Adrenal gland (tissue), 12 donors: ENCODE measurements around the gene PTPA. TPM values are rescaled to one million over a fixed set of nuclear protein-coding genes. Genes with fewer than 3 reads are reported as not detected.

Source experiments
- DNase-seq, 7 donors: peaks; one replicate each; pipeline ENCODE4 v3.0.0-alpha.2; 2019 to 2020
- H3K27ac ChIP-seq, 5 donors: fragments of 200-600 bp; sonication (generic) in 4 of 5; 1 replicate in 3 of 5; 2 replicates in 2 of 5; pipeline versions ENCODE4 v1.5.1 to v1.8.0; 2016 to 2020; ENCODE audit warnings: mild to moderate bottlenecking in 1 of 5
- H3K27me3 ChIP-seq: fragments of 200-600 bp; 2 replicates; pipeline ENCODE4 v1.8.0; 2021
- H3K36me3 ChIP-seq, 2 donors: fragments of 200-600 bp; replicated peaks in 1 of 2; 1 replicate in 1 of 2; 2 replicates in 1 of 2; pipeline versions ENCODE4 v1.5.1 to v1.8.0; 2018 to 2022
- H3K4me1 ChIP-seq, 2 donors: fragments of 200-600 bp; replicated peaks in 1 of 2; 1 replicate in 1 of 2; 2 replicates in 1 of 2; pipeline versions ENCODE4 v1.5.1 to v1.8.0; 2018 to 2021
- H3K4me3 ChIP-seq, 4 donors: fragments of 200-600 bp; sonication (generic) in 3 of 4; one replicate each; pipeline ENCODE4 v1.5.1; 2016 to 2018
- H3K9me3 ChIP-seq, 3 donors: fragments of 200-600 bp; sonication (generic) in 1 of 3; replicated peaks in 1 of 3; 1 replicate in 2 of 3; 2 replicates in 1 of 3; pipeline versions ENCODE4 v1.5.1 to v1.8.0; 2016 to 2021
- POLR2A ChIP-seq, 2 donors: fragments of 450-650 bp; IDR thresholded peaks; one replicate each; pipeline ENCODE4 v1.6.1; 2017; ENCODE audit warnings: antibody characterized with exemption in 2 of 2, mild to moderate bottlenecking in 2 of 2, moderate library complexity in 1 of 2
- WGBS, 4 donors: extraction: QIAGEN DNeasy Blood & Tissue Kit in 2 of 4; methylation state at CpG; one replicate each; pipeline versions ENCODE4 v1.1.5 to v1.1.7; 2013 to 2017; 5-methylcytosine and 5-hydroxymethylcytosine counted together
- intact Hi-C, 2 donors: fragments of 100-400 bp; cut with DNase I; formaldehyde crosslinking; loops; one replicate each; pipeline versions ENCODE4 v1.14.1 to v1.15.0; 2022 to 2023
- polyA plus RNA-seq, 3 donors: library from polyadenylated mRNA; stranded (reverse); fragments of 200-250 nt in 2 of 3; fragments of 350-450 nt in 1 of 3; fragmentation: Illumina TruSeq in 1 of 3; extraction: RNeasy Lipid Tissue Mini Kit (QIAGEN cat#74804) in 1 of 3; gene quantifications; one replicate each; pipeline ENCODE4 v1.2.3, GENCODE V29; 2013 to 2014
- total RNA-seq, 9 donors: library from RNA; depleted of rRNA in 4 of 9; stranded (reverse); fragments of >200 nt in 4 of 9; fragments of 120-200 nt in 1 of 9; fragmentation: NEBNext Ultra II Directional in 1 of 9; extraction: Animal tissue kit (Norgen Biotek cat#: 25700) in 1 of 9; gene quantifications; one replicate each; pipeline versions ENCODE4 v1.1.0 to v1.2.4, GENCODE V29; 2013 to 2023
- TF ChIP-seq, protein P1 (sequence below), 6 experiments: fragments of 450-650 bp in 4 of 6; fragments of 200-600 bp in 2 of 6; sonication (generic) in 1 of 6; IDR thresholded peaks; 1 replicate in 5 of 6; 2 replicates in 1 of 6; pipeline versions ENCODE4 v1.5.1 to v1.8.0; 2016 to 2021; ENCODE audit warnings: antibody characterized with exemption in 6 of 6, mild to moderate bottlenecking in 2 of 6, moderate library complexity in 1 of 6
- donor health status: healthy with polysubstance abuse.
- donor health status: Bipolar disorder and iron deficiency.
- donor health status: DM: yes; HTN: yes; CAD: no.
- donor health status: DM: no; HTN: no; CAD: no.
- donor health status: DM: no; HTN: no; CAD: no.
- donor health status: DM: yes; HTN: yes; CAD: no.

The PTPA gene
- total and polyA plus RNA-seq, 12 donors = 71.3 to 248 (median 130) TPM

DNA sequence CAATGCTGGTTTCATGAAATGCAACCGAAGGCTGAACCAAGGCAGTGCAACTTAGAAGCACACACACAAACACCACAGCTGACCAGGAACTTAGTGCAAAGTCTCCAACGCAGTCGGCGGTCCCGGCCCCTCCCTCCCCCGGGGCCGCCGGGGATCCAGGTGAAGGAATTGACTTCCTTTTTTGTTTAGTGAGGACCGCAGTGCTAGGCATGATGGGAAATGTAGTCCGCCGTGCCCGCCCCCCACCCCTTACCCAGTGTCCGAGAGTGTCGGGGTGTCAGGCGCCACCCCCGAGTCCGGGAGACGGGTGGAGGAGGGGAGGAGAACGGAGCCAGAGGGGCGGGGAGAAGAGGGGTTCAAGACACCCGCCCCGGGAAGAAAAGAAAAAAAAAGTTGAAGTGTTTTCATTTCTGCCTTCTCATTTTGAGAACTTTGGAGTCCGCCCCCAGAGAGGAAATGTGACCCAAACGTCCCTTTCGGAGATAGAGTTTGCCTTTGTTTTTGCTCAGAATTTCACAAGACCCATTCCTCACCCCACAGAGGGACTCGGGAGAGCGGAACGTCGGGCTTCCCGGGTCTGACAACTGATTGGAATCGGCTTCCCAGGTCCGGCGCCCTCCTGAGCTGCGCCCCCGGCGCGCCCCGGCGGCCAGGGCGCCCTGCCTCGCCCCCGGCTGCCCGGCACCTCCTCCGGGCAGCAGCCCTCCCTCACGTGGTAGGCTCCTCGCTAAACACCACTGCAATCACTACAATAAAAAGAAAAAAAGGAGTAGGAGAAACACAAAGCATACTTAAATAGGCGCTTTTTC lies 64.8 kb downstream of the PTPA start:
- intact Hi-C loops = loop anchor here (2.0 to 10.0 kb wide), 3 partner anchors 289 to 435 kb away; no protein-coding TSS in a partner anchor
- Histone ChIP-seq H3K27ac (peak overlapping the region; percentile 93 to 99 (median 96)), H3K36me3 (no peaks in the 10 kb centered on the region), H3K4me1 (peaks cover 11 to 25% of the 10 kb centered on the region in 2 donors), H3K4me3 (peak overlapping the region in 3 of 4 donors; percentile 18 to 95 (median 77)), H3K27me3 (no peaks in the 10 kb centered on the region), H3K9me3 (no peaks in the 10 kb centered on the region)
- DNase-seq = peak; percentile 78 to 89 (median 82)
- WGBS, 4 donors = 0 to 1% (median 0%) methylated on average over 46 to 47 of the region's 47 CpGs
- peak; percentile 48 to 62 for TF ChIP-seq POLR2A (IDR thresholded peaks at IDR 0.05)
- TF ChIP-seq, protein P1, sequence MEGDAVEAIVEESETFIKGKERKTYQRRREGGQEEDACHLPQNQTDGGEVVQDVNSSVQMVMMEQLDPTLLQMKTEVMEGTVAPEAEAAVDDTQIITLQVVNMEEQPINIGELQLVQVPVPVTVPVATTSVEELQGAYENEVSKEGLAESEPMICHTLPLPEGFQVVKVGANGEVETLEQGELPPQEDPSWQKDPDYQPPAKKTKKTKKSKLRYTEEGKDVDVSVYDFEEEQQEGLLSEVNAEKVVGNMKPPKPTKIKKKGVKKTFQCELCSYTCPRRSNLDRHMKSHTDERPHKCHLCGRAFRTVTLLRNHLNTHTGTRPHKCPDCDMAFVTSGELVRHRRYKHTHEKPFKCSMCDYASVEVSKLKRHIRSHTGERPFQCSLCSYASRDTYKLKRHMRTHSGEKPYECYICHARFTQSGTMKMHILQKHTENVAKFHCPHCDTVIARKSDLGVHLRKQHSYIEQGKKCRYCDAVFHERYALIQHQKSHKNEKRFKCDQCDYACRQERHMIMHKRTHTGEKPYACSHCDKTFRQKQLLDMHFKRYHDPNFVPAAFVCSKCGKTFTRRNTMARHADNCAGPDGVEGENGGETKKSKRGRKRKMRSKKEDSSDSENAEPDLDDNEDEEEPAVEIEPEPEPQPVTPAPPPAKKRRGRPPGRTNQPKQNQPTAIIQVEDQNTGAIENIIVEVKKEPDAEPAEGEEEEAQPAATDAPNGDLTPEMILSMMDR (IDR thresholded peaks at IDR 0.05) = no peak

- Histone ChIP-seq H3K36me3 (no peaks in the 10 kb centered on the region), H3K27ac (peak overlapping the region; percentile 93 to 99 (median 96)), H3K27me3 (no peaks in the 10 kb centered on the region), H3K4me3 (peak overlapping the region; percentile 3 to 95 (median 82)), H3K9me3 (no peaks in the 10 kb centered on the region), H3K4me1 (peaks cover 11 to 25% of the 10 kb centered on the region in 2 donors)
- peak; percentile 52 to 70 (median 61) for DNase-seq
- intact Hi-C loops = loop anchor here in 1 of 2 donors (2.0 to 10.0 kb wide), 2 partner anchors 288 to 432 kb away; no protein-coding TSS in a partner anchor
- WGBS, 4 donors = 0 to 1% (median 0%) methylated on average over 28 to 80 of the region's 80 CpGs
- TF ChIP-seq, protein P1 (IDR thresholded peaks at IDR 0.05) = no peak
- TF ChIP-seq POLR2A (IDR thresholded peaks at IDR 0.05) = peak in 1 of 2 donors; percentile 21
Measured at GRCh38 chr9:129176701-129177442, 65.7 kb downstream of the PTPA start.

DNA sequence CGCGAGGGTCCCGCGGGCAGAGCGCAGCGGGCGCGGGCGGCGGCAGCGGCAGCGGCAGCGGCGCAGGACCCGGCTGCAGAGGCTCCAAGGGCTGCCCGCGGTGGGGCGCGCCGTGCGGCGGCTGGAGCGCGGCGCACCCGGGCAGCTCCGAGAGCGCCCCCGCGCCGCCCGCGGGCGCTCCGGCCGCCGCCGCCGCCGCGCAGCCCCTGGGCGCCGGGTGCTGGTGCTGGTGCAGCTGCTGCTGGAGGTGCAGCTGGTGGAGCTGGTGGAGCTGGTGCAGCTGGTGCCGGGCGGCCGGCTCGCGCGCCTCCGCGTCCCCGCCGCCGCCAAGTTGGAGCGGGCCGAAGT lies 66.2 kb downstream of the PTPA start:
- no peak for TF ChIP-seq POLR2A (IDR thresholded peaks at IDR 0.05)
- TF ChIP-seq, protein P1 (IDR thresholded peaks at IDR 0.05) = peak in 1 of 6 experiments; percentile 3
- Histone ChIP-seq H3K4me1 (peaks cover 11 to 27% of the 10 kb centered on the region in 2 donors), H3K36me3 (no peaks in the 10 kb centered on the region), H3K4me3 (peak overlapping the region; percentile 33 to 96 (median 50)), H3K27me3 (no peaks in the 10 kb centered on the region), H3K9me3 (no peaks in the 10 kb centered on the region), H3K27ac (peak overlapping the region in 4 of 5 donors; percentile 56 to 99 (median 82))
- intact Hi-C loops = loop anchor here in 1 of 2 donors (2.0 to 10.0 kb wide), 2 partner anchors 287 to 431 kb away; no protein-coding TSS in a partner anchor
- peak in 1 of 7 donors; percentile 42 for DNase-seq
- 0 to 1% methylated on average over 22 to 56 of the region's 56 CpGs; no CpG with 5 or more reads in 2 of the 4 donors for WGBS, 4 donors
